ENCODE data around the gene RPTOR.

DNA sequence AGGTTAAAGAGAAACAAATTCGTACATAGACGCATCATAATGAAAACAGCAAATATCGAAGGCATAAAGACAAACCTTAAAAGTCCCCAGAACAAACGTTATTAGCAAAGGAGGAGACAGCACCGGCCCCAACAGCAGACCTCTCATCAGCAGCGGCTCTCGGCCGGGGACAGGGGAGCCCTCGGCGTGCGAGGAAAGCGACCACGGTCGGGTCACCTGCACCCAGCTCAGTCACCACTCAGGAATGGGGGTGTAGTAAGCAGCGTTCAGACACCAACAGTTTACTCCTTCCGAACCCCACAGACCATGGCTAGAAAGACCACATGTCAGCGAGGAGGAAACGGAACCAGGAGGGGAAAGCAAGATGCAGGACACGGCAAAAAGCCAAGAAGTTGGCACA lies 337.7 kb downstream of the RPTOR start:
- TF ChIP-seq, protein P1, sequence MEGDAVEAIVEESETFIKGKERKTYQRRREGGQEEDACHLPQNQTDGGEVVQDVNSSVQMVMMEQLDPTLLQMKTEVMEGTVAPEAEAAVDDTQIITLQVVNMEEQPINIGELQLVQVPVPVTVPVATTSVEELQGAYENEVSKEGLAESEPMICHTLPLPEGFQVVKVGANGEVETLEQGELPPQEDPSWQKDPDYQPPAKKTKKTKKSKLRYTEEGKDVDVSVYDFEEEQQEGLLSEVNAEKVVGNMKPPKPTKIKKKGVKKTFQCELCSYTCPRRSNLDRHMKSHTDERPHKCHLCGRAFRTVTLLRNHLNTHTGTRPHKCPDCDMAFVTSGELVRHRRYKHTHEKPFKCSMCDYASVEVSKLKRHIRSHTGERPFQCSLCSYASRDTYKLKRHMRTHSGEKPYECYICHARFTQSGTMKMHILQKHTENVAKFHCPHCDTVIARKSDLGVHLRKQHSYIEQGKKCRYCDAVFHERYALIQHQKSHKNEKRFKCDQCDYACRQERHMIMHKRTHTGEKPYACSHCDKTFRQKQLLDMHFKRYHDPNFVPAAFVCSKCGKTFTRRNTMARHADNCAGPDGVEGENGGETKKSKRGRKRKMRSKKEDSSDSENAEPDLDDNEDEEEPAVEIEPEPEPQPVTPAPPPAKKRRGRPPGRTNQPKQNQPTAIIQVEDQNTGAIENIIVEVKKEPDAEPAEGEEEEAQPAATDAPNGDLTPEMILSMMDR (optimal IDR thresholded peaks at IDR 0.05 in 1 of 3, IDR thresholded peaks at IDR 0.05 in 1 of 3, conservative IDR thresholded peaks at IDR 0.05 in 1 of 3; ENCODE audit: extremely low read depth in 1 of 3, insufficient read depth in 2 of 3, low read length in 3 of 3), result no peak
- TF ChIP-seq EZH2 (IDR thresholded peaks at IDR 0.05; ENCODE audit: low read length), result no peak

Measured in keratinocyte (primary cell).